Measurements from ENCODE around the gene KRTAP20-4.

KRTAP20-4 gene

GRCh38 chr21:30652891-30653290 is 32.5 kb downstream of the KRTAP20-4 start:
- DNase-seq (ENCODE audit: low spot score), result no peak

GRCh38 chr21:30668776-30669175 is 48.3 kb downstream of the KRTAP20-4 start:
- DNase-seq (ENCODE audit: low spot score), result no peak
